Liver (tissue), 9 donors: ENCODE data around the gene TMEM109. TPM values are rescaled to one million over a fixed set of nuclear protein-coding genes. Genes with fewer than 3 reads are reported as not detected.

Source experiments
- DNase-seq: peaks from one replicate; pipeline ENCODE4 v3.0.0-alpha.2; 2017; ENCODE audit warnings: low spot score
- H3K27ac ChIP-seq, 2 donors: one replicate each; pipeline ENCODE4 v1.7.0; 2013; ENCODE audit warnings: inconsistent platforms in 2 of 2, low read length in 2 of 2, control low read depth in 1 of 2, low read depth in 1 of 2, mild to moderate bottlenecking in 1 of 2
- H3K27me3 ChIP-seq, 4 donors: one replicate each; pipeline versions ENCODE4 v1.6.1 to v1.7.0; 2013; ENCODE audit warnings: low read length in 3 of 4, inconsistent platforms in 1 of 4, mild to moderate bottlenecking in 1 of 4, moderate library complexity in 1 of 4; ENCODE audit not compliant: control insufficient read depth in 4 of 4, insufficient read depth in 4 of 4
- H3K36me3 ChIP-seq, 4 donors: one replicate each; pipeline versions ENCODE4 v1.6.1 to v1.7.0; 2013; ENCODE audit warnings: low read length in 3 of 4, mild to moderate bottlenecking in 3 of 4, low read depth in 1 of 4, moderate library complexity in 1 of 4; ENCODE audit not compliant: control insufficient read depth in 4 of 4, insufficient read depth in 3 of 4
- H3K4me1 ChIP-seq, 4 donors: one replicate each; pipeline versions ENCODE4 v1.6.1 to v1.7.0; 2013; ENCODE audit warnings: low read length in 3 of 4, mild to moderate bottlenecking in 3 of 4, moderate library complexity in 1 of 4; ENCODE audit not compliant: control insufficient read depth in 4 of 4, insufficient read depth in 4 of 4
- H3K4me3 ChIP-seq, 3 donors: one replicate each; pipeline versions ENCODE4 v1.6.1 to v1.7.0; 2013; ENCODE audit warnings: low read length in 3 of 3, control low read depth in 1 of 3, low read depth in 1 of 3, mild to moderate bottlenecking in 1 of 3
- H3K9ac ChIP-seq, 2 donors: one replicate each; pipeline ENCODE4 v1.7.0; 2013; ENCODE audit warnings: low read length in 2 of 2, mild to moderate bottlenecking in 2 of 2, moderate library complexity in 2 of 2, control low read depth in 1 of 2, low read depth in 1 of 2
- H3K9me3 ChIP-seq, 4 donors: one replicate each; pipeline versions ENCODE4 v1.6.1 to v1.7.0; 2013; ENCODE audit warnings: low read length in 3 of 4; ENCODE audit not compliant: control insufficient read depth in 4 of 4
- EGR1 ChIP-seq, 2 donors: IDR thresholded peaks; 2 replicates each; pipeline ENCODE4 v1.6.1; 2016 to 2018; ENCODE audit warnings: antibody characterized with exemption in 2 of 2, low read depth in 2 of 2
- FOXA1 ChIP-seq: IDR thresholded peaks from 2 replicates; pipeline ENCODE4 v1.6.1; 2016; ENCODE audit warnings: antibody characterized with exemption
- FOXA2 ChIP-seq: IDR thresholded peaks from 2 replicates; pipeline ENCODE4 v1.6.1; 2016; ENCODE audit warnings: antibody characterized with exemption
- GABPA ChIP-seq, 2 donors: IDR thresholded peaks in 1 of 2; conservative IDR thresholded peaks in 1 of 2; 2 replicates each; pipeline ENCODE4 v1.6.1; 2016; ENCODE audit warnings: antibody characterized with exemption in 2 of 2, mild to moderate bottlenecking in 1 of 2, moderate library complexity in 1 of 2
- HNF4A ChIP-seq, 2 donors: conservative IDR thresholded peaks; 2 replicates each; pipeline ENCODE4 v1.6.1; 2016; ENCODE audit warnings: antibody characterized with exemption in 2 of 2, mild to moderate bottlenecking in 2 of 2
- HNF4G ChIP-seq: IDR thresholded peaks from 2 replicates; pipeline ENCODE4 v1.6.1; 2016; ENCODE audit warnings: antibody characterized with exemption
- JUND ChIP-seq, 2 donors: IDR thresholded peaks; 2 replicates each; pipeline ENCODE4 v1.6.1; 2016; ENCODE audit warnings: antibody characterized with exemption in 2 of 2
- NR2F2 ChIP-seq: IDR thresholded peaks from 2 replicates; pipeline ENCODE4 v1.6.1; 2016; ENCODE audit warnings: antibody characterized with exemption
- RAD21 ChIP-seq, 2 donors: IDR thresholded peaks; 2 replicates each; pipeline ENCODE4 v1.6.1; 2016; ENCODE audit warnings: antibody characterized with exemption in 2 of 2, mild to moderate bottlenecking in 2 of 2
- RXRA ChIP-seq, 2 donors: IDR thresholded peaks; 2 replicates each; pipeline ENCODE4 v1.6.1; 2017 to 2018; ENCODE audit warnings: antibody characterized with exemption in 2 of 2, mild to moderate bottlenecking in 1 of 2
- SP1 ChIP-seq: IDR thresholded peaks from 2 replicates; pipeline ENCODE4 v1.6.1; 2018; ENCODE audit warnings: antibody characterized with exemption, mild to moderate bottlenecking
- TAF1 ChIP-seq: conservative IDR thresholded peaks from 2 replicates; pipeline ENCODE4 v1.6.1; 2016; ENCODE audit warnings: antibody characterized with exemption, mild to moderate bottlenecking
- YY1 ChIP-seq: IDR thresholded peaks from 2 replicates; pipeline ENCODE4 v1.6.1; 2016; ENCODE audit warnings: antibody characterized with exemption, mild to moderate bottlenecking
- WGBS: extraction: QIAGEN DNeasy Blood & Tissue Kit; methylation state at CpG from one replicate; pipeline ENCODE4 v1.1.7; 2013; 5-methylcytosine and 5-hydroxymethylcytosine counted together
- polyA plus RNA-seq, 2 donors: library from polyadenylated mRNA; stranded (reverse) in 1 of 2; unstranded in 1 of 2; fragments of 200-250 nt in 1 of 2; fragments of >200 nt in 1 of 2; fragmentation: Nextera tagmentation in 1 of 2; extraction: Ambion mirVana in 1 of 2; gene quantifications; one replicate each; pipeline versions ENCODE4 v1.2.1 to v1.2.3, GENCODE V29; 2013 to 2015
- total RNA-seq, 2 donors: library from RNA; depleted of rRNA; stranded (reverse); fragments of >200 nt; gene quantifications; one replicate each; pipeline ENCODE4 v1.2.3, GENCODE V29; 2014
- TF ChIP-seq, protein P1 (sequence below): fragments of 150-350 bp; IDR thresholded peaks from 2 replicates; pipeline ENCODE4 v1.5.1; 2017; ENCODE audit warnings: improper control_type of control experiment, low read depth, low read length; ENCODE audit not compliant: missing input control
- TF ChIP-seq, protein P2 (sequence below): IDR thresholded peaks from 2 replicates; pipeline ENCODE4 v1.6.1; 2016; ENCODE audit warnings: antibody characterized with exemption, mild to moderate bottlenecking
- TF ChIP-seq, protein P3 (sequence below): IDR thresholded peaks from 2 replicates; pipeline ENCODE4 v1.6.1; 2016; ENCODE audit warnings: antibody characterized with exemption
- TF ChIP-seq, protein P4 (sequence below): IDR thresholded peaks from 2 replicates; pipeline ENCODE4 v1.6.1; 2016; ENCODE audit warnings: antibody characterized with exemption
- TF ChIP-seq, protein P5 (sequence below): IDR thresholded peaks from 2 replicates; pipeline ENCODE4 v1.6.1; 2016; ENCODE audit warnings: antibody characterized with exemption
- donor health status: healthy.
- donor health status: healthy.
- donor health status: healthy.
- donor health status: healthy.
- donor health status: healthy.

The TMEM109 gene
- total and polyA plus RNA-seq, 4 donors = 20.6 to 40.3 (median 30.6) TPM

DNA sequence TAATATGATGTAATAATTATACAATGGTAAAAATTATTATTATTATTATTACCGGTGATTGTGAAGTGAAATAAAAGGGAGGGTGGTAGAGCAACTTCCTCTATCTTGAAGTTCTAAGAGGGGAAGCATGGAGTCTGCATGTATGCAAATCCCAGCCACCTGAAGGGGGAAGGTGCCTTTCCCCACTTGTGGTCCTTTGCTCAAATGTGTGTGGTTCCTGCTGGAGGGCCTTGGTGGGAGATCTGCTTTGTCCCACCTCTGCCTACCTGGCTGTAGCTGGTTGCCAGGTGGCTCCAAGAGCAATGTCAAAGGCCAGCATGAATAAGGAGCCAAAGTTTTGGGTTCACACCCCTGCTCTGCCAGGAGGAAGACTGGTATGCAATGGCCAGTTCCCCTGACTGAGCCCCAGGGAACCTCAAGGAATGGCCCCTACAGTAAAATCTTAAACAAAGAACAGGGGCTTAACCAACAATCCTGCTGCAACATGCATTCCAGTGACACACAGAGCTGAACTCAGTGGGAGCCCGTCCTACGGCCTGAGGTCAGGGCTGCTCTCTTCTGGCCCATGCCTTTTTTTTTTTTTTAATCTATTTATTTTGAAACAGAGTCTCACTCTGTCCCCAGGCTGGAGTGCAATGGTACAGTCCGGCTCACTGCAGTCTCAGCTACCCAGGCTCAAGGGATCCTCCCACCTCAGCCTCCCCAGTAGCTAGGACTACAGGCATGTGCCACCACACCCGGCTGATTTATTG is 18.8 kb downstream of the TMEM109 start:
- TF ChIP-seq HNF4G (no peak), GABPA (IDR thresholded peaks at IDR 0.05 in 1 of 2, conservative IDR thresholded peaks at IDR 0.05 in 1 of 2) (no peak), FOXA2 (no peak), JUND (IDR thresholded peaks at IDR 0.05) (no peak), RAD21 (IDR thresholded peaks at IDR 0.05) (no peak), SP1 (no peak), HNF4A (conservative IDR thresholded peaks at IDR 0.05) (no peak), TAF1 (no peak), FOXA1 (no peak), YY1 (no peak)
- TF ChIP-seq, protein P1, sequence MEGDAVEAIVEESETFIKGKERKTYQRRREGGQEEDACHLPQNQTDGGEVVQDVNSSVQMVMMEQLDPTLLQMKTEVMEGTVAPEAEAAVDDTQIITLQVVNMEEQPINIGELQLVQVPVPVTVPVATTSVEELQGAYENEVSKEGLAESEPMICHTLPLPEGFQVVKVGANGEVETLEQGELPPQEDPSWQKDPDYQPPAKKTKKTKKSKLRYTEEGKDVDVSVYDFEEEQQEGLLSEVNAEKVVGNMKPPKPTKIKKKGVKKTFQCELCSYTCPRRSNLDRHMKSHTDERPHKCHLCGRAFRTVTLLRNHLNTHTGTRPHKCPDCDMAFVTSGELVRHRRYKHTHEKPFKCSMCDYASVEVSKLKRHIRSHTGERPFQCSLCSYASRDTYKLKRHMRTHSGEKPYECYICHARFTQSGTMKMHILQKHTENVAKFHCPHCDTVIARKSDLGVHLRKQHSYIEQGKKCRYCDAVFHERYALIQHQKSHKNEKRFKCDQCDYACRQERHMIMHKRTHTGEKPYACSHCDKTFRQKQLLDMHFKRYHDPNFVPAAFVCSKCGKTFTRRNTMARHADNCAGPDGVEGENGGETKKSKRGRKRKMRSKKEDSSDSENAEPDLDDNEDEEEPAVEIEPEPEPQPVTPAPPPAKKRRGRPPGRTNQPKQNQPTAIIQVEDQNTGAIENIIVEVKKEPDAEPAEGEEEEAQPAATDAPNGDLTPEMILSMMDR = no peak
- TF ChIP-seq, protein P2, sequence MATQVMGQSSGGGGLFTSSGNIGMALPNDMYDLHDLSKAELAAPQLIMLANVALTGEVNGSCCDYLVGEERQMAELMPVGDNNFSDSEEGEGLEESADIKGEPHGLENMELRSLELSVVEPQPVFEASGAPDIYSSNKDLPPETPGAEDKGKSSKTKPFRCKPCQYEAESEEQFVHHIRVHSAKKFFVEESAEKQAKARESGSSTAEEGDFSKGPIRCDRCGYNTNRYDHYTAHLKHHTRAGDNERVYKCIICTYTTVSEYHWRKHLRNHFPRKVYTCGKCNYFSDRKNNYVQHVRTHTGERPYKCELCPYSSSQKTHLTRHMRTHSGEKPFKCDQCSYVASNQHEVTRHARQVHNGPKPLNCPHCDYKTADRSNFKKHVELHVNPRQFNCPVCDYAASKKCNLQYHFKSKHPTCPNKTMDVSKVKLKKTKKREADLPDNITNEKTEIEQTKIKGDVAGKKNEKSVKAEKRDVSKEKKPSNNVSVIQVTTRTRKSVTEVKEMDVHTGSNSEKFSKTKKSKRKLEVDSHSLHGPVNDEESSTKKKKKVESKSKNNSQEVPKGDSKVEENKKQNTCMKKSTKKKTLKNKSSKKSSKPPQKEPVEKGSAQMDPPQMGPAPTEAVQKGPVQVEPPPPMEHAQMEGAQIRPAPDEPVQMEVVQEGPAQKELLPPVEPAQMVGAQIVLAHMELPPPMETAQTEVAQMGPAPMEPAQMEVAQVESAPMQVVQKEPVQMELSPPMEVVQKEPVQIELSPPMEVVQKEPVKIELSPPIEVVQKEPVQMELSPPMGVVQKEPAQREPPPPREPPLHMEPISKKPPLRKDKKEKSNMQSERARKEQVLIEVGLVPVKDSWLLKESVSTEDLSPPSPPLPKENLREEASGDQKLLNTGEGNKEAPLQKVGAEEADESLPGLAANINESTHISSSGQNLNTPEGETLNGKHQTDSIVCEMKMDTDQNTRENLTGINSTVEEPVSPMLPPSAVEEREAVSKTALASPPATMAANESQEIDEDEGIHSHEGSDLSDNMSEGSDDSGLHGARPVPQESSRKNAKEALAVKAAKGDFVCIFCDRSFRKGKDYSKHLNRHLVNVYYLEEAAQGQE = no peak
- TF ChIP-seq, protein P3, sequence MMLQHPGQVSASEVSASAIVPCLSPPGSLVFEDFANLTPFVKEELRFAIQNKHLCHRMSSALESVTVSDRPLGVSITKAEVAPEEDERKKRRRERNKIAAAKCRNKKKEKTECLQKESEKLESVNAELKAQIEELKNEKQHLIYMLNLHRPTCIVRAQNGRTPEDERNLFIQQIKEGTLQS = no peak
- no peak for DNase-seq
- 73% methylated on average over 5 of the region's 5 CpGs for WGBS
- Histone ChIP-seq H3K4me3 (no peak overlapping the region), H3K4me1 (no peaks in the 10 kb centered on the region), H3K9me3 (no peaks in the 10 kb centered on the region), H3K9ac (no peak overlapping the region), H3K36me3 (peaks cover 0 to 3% (median 0%) of the 10 kb centered on the region in 4 donors), H3K27me3 (no peaks in the 10 kb centered on the region), H3K27ac (no peak overlapping the region)

DNA sequence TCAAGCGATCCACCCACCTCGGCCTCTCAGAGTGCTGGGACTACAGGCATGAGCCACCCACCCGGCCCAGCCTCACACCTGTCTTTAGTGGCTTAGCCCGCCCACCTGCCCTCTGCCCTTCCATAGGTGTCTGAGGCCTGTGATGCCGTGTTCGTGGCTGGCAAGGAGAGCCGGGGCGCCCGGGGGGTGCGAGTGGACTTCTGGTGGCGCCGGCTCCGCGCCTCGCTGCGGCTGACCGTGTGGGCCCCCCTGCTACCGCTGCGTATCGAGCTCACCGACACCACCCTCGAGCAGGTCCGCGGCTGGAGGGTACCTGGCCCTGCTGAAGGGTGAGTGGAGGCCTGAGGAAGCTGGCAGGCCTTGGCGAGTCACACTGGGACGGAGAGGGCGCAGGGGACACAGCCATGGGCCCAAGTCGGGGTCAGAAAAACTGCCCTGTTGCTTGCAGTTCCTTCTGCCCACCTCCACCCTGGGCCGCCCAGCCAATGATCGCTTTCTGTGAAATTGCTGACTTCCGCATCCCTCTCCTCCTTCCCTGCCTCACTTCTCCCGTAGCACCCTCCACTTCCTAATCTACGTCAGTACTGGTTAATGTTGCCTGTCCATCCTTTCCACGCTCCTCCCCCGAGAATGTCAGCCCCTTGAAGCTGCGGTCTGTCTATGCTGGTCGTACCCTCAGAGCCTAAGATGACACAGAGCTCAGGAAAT is 19.6 kb downstream of the TMEM109 start:
- H3K27ac ChIP-seq = no peak overlapping the region
- no peaks in the 10 kb centered on the region for H3K9me3 ChIP-seq
- H3K4me1 ChIP-seq = no peaks in the 10 kb centered on the region
- no peak for DNase-seq
- H3K9ac ChIP-seq = no peak overlapping the region
- WGBS = 92% methylated on average over 37 of the region's 37 CpGs
- peaks cover 0 to 4% (median 1%) of the 10 kb centered on the region in 4 donors for H3K36me3 ChIP-seq
- H3K4me3 ChIP-seq = no peak overlapping the region
- H3K27me3 ChIP-seq = no peaks in the 10 kb centered on the region
- TF ChIP-seq JUND (IDR thresholded peaks at IDR 0.05) = no peak
- TF ChIP-seq FOXA2 = no peak
- no peak for TF ChIP-seq NR2F2
- TF ChIP-seq SP1 = no peak
- TF ChIP-seq RAD21 (IDR thresholded peaks at IDR 0.05) = no peak
- TF ChIP-seq HNF4A (conservative IDR thresholded peaks at IDR 0.05) = no peak
- TF ChIP-seq, protein P1 = no peak
- no peak for TF ChIP-seq EGR1 (IDR thresholded peaks at IDR 0.05; ENCODE audit: low read depth in 2 of 2)
- TF ChIP-seq, protein P3 = no peak
- no peak for TF ChIP-seq FOXA1
- no peak for TF ChIP-seq TAF1
- TF ChIP-seq HNF4G = no peak
- no peak for TF ChIP-seq RXRA (IDR thresholded peaks at IDR 0.05)
- TF ChIP-seq GABPA (IDR thresholded peaks at IDR 0.05 in 1 of 2, conservative IDR thresholded peaks at IDR 0.05 in 1 of 2) = no peak
- no peak for TF ChIP-seq YY1
- TF ChIP-seq, protein P4, sequence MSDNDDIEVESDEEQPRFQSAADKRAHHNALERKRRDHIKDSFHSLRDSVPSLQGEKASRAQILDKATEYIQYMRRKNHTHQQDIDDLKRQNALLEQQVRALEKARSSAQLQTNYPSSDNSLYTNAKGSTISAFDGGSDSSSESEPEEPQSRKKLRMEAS = no peak
- TF ChIP-seq, protein P5, sequence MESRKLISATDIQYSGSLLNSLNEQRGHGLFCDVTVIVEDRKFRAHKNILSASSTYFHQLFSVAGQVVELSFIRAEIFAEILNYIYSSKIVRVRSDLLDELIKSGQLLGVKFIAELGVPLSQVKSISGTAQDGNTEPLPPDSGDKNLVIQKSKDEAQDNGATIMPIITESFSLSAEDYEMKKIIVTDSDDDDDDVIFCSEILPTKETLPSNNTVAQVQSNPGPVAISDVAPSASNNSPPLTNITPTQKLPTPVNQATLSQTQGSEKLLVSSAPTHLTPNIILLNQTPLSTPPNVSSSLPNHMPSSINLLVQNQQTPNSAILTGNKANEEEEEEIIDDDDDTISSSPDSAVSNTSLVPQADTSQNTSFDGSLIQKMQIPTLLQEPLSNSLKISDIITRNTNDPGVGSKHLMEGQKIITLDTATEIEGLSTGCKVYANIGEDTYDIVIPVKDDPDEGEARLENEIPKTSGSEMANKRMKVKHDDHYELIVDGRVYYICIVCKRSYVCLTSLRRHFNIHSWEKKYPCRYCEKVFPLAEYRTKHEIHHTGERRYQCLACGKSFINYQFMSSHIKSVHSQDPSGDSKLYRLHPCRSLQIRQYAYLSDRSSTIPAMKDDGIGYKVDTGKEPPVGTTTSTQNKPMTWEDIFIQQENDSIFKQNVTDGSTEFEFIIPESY = no peak
